ENCODE results near the gene PRTN3.
"Not testable (repeated sequence)": the region's sequence is repeated elsewhere in the genome, so short reads cannot be mapped to it uniquely, and the experiment has no call there.

Gene PRTN3

DNA sequence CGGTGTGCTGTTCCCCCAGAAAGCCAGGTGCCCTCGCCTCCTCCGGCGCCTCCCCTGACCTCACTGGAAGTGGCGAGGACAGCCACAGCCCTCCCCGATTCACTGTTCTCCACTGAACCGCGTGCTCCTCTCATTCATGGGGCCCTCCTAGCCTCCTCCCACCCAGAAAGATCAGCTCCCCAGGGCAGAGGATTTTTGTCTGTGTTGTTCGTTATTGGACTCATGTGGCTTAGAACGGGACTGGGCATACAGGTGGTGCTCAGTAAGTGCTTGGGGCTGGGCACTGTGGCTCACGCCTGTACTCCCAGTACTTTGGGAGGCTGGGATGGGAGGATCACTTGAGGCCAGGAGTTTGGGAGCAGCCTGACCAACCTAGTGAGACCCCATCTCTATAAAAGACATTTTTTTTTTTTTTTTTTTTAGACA lies 3.8 kb downstream of the PRTN3 start:
- no peaks in the 10 kb centered on the region for H3K36me3 Mint-ChIP-seq (ENCODE audit: low read depth)
- no peaks in the 10 kb centered on the region for H3K9me3 Mint-ChIP-seq
- H3K27me3 Mint-ChIP-seq, result peaks cover 29% of the 10 kb centered on the region
- no peak overlapping the region for H3K4me3 Mint-ChIP-seq
- peaks cover 3% of the 10 kb centered on the region for H3K4me1 Mint-ChIP-seq (ENCODE audit: low read depth)
- no peak overlapping the region for H3K27ac Mint-ChIP-seq

GRCh38 chr19:845707-846521 lies 5.1 kb downstream of the PRTN3 start:
- Mint-ChIP-seq H3K27me3 (peaks cover 36% of the 10 kb centered on the region), H3K9me3 (no peaks in the 10 kb centered on the region), H3K4me1 (ENCODE audit: low read depth) (peaks cover 3% of the 10 kb centered on the region), H3K4me3 (no peak overlapping the region), H3K27ac (no peak overlapping the region), H3K36me3 (ENCODE audit: low read depth) (no peaks in the 10 kb centered on the region)

- Mint-ChIP-seq H3K4me3 (no peak overlapping the region), H3K27ac (no peak overlapping the region), H3K4me1 (ENCODE audit: low read depth) (peaks cover 3% of the 10 kb centered on the region), H3K36me3 (ENCODE audit: low read depth) (no peaks in the 10 kb centered on the region), H3K9me3 (no peaks in the 10 kb centered on the region), H3K27me3 (peaks cover 31% of the 10 kb centered on the region)
Measured at GRCh38 chr19:848386-848921, 7.7 kb downstream of the PRTN3 start.

- peaks cover 31% of the 10 kb centered on the region for H3K27me3 Mint-ChIP-seq
- H3K27ac Mint-ChIP-seq; H3K9me3 Mint-ChIP-seq; H3K4me1 Mint-ChIP-seq (ENCODE audit: low read depth); H3K4me3 Mint-ChIP-seq; H3K36me3 Mint-ChIP-seq (ENCODE audit: low read depth): not testable (repeated sequence)
Measured at GRCh38 chr19:849195-849594, 8.4 kb downstream of the PRTN3 start.

GRCh38 chr19:850221-850978 lies 9.6 kb downstream of the PRTN3 start:
- Mint-ChIP-seq H3K4me1 (ENCODE audit: low read depth) (no peaks in the 10 kb centered on the region), H3K27ac (no peak overlapping the region), H3K36me3 (ENCODE audit: low read depth) (no peaks in the 10 kb centered on the region), H3K9me3 (no peaks in the 10 kb centered on the region), H3K27me3 (peaks cover 20% of the 10 kb centered on the region), H3K4me3 (no peak overlapping the region)

- Mint-ChIP-seq H3K9me3 (no peaks in the 10 kb centered on the region), H3K27ac (no peak overlapping the region), H3K4me1 (ENCODE audit: low read depth) (no peaks in the 10 kb centered on the region), H3K36me3 (ENCODE audit: low read depth) (no peaks in the 10 kb centered on the region), H3K4me3 (no peak overlapping the region), H3K27me3 (peaks cover 15% of the 10 kb centered on the region)
Measured at GRCh38 chr19:850979-851335, 10.2 kb downstream of the PRTN3 start.

GRCh38 chr19:852136-853013 lies 11.6 kb downstream of the PRTN3 start, which contains the start of gene ELANE:
Gene ELANE (plus strand): TSS chr19:852303. CDS start chr19:852329, 26 bp downstream.
- H3K9me3 Mint-ChIP-seq, result no peaks in the 10 kb centered on the region
- peaks cover 11% of the 10 kb centered on the region for H3K27me3 Mint-ChIP-seq
- H3K27ac Mint-ChIP-seq, result no peak within 1 kb of the TSS
- no peaks in the 10 kb centered on the region for H3K4me1 Mint-ChIP-seq (ENCODE audit: low read depth)
- no peaks in the 10 kb centered on the region for H3K36me3 Mint-ChIP-seq (ENCODE audit: low read depth)
- no peak within 1 kb of the TSS for H3K4me3 Mint-ChIP-seq

DNA sequence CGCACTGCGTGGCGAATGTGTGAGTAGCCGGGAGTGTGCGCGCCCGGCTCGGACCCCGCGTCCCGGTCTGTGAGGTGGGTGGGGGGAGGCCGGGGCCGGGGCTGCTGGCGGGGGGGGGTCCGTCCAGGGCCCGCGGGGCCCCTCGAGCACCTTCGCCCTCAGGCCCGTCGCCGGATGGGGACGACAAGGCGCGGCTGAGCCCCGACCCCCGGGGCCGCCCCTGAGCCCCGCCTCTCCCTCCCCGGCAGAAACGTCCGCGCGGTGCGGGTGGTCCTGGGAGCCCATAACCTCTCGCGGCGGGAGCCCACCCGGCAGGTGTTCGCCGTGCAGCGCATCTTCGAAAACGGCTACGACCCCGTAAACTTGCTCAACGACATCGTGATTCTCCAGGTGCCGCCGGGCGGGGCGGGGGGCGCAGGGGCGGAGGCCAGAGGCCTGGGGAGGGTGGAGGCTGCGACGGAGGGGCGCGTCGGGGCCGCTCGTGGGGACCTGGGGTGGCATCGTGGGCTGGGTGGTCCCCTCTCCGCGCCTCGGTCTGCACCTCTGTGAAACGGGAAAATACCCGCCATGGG lies 12.3 kb downstream of the PRTN3 start:
- no peaks in the 10 kb centered on the region for H3K9me3 Mint-ChIP-seq
- no peaks in the 10 kb centered on the region for H3K36me3 Mint-ChIP-seq (ENCODE audit: low read depth)
- peaks cover 11% of the 10 kb centered on the region for H3K27me3 Mint-ChIP-seq
- no peak overlapping the region for H3K4me3 Mint-ChIP-seq
- H3K4me1 Mint-ChIP-seq (ENCODE audit: low read depth), result no peaks in the 10 kb centered on the region
- H3K27ac Mint-ChIP-seq, result no peak overlapping the region

DNA sequence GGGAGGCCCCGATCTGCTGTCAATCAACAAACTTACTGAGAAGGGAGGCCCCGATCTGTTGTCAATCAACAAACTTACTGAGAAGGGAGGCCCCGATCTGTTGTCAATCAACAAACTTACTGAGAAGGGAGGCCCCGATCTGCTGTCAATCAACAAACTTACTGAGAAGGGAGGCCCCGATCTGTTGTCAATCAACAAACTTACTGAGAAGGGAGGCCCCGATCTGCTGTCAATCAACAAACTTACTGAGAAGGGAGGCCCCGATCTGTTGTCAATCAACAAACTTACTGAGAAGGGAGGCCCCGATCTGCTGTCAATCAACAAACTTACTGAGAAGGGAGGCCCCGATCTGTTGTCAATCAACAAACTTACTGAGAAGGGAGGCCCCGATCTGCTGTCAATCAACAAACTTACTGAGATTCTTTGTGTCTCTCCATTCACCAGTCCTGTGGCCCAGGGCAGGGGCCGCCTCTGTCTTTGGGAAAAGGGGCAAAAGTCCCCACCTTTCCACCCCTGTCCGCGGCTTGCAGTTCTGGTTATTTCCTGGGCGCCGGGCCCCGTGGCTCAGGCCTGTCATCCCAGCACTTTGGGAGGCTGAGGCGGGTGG lies 12.9 kb downstream of the PRTN3 start:
- not testable (repeated sequence) for H3K36me3 Mint-ChIP-seq (ENCODE audit: low read depth); H3K4me3 Mint-ChIP-seq; H3K9me3 Mint-ChIP-seq; H3K27ac Mint-ChIP-seq; H3K4me1 Mint-ChIP-seq (ENCODE audit: low read depth)
- peaks cover 17% of the 10 kb centered on the region for H3K27me3 Mint-ChIP-seq

DNA sequence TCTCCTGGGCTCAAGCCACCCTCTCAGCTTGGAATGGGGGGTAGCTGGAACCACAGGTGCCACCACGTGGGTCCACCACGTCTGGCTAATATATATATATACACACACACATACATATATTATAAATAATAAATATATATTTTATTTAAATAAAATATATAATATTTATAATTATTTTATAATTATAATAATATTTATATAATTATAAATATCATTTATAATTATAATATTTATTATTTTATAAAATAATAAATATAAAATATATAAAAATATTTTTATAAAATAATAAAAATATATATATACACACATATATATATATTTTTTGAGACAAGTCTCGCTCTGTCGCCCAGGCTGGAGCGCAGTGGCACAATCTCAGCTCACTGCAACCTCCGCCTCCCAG lies 13.8 kb downstream of the PRTN3 start:
- no peak overlapping the region for H3K4me3 Mint-ChIP-seq
- H3K4me1 Mint-ChIP-seq (ENCODE audit: low read depth), result no peaks in the 10 kb centered on the region
- peaks cover 14% of the 10 kb centered on the region for H3K27me3 Mint-ChIP-seq
- no peaks in the 10 kb centered on the region for H3K9me3 Mint-ChIP-seq
- no peak overlapping the region for H3K27ac Mint-ChIP-seq
- no peaks in the 10 kb centered on the region for H3K36me3 Mint-ChIP-seq (ENCODE audit: low read depth)

DNA sequence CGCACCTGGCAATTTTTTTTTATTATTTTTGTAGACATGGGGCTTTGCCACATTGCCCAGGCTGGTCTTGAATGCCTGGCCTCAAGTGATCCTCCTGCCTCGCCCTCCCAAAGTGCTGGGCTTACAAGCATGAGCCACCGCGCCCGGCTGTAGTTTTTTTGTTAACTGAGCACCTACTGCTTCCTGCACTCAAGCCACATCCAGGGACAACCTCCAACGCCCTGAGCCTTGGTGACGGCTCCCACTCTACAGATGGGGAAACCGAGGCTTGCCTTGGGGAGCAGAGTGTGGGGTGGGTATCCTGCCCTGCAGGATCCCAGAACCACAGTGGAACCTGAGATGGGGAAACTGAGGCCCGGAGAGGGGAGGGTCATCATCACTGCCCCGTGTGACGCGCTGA lies 14.3 kb downstream of the PRTN3 start:
- Mint-ChIP-seq H3K36me3 (ENCODE audit: low read depth) (no peaks in the 10 kb centered on the region), H3K27me3 (peaks cover 9% of the 10 kb centered on the region), H3K4me1 (ENCODE audit: low read depth) (no peaks in the 10 kb centered on the region), H3K4me3 (no peak overlapping the region), H3K9me3 (no peaks in the 10 kb centered on the region), H3K27ac (no peak overlapping the region)

DNA sequence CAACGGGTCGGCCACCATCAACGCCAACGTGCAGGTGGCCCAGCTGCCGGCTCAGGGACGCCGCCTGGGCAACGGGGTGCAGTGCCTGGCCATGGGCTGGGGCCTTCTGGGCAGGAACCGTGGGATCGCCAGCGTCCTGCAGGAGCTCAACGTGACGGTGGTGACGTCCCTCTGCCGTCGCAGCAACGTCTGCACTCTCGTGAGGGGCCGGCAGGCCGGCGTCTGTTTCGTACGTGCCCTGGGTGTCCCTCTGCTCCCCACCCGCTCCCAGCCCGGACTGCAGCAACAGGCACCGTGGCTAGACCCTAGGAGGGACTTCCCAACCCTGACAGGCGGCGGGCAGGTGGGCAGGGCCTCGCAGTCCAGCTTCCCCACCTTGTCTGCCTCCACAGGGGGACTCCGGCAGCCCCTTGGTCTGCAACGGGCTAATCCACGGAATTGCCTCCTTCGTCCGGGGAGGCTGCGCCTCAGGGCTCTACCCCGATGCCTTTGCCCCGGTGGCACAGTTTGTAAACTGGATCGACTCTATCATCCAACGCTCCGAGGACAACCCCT lies 14.8 kb downstream of the PRTN3 start:
- Mint-ChIP-seq H3K36me3 (ENCODE audit: low read depth) (no peaks in the 10 kb centered on the region), H3K9me3 (no peaks in the 10 kb centered on the region), H3K27me3 (peaks cover 7% of the 10 kb centered on the region), H3K27ac (no peak overlapping the region), H3K4me1 (ENCODE audit: low read depth) (no peaks in the 10 kb centered on the region), H3K4me3 (no peak overlapping the region)

GRCh38 chr19:858284-858683 lies 17.5 kb downstream of the PRTN3 start:
- no peaks in the 10 kb centered on the region for H3K36me3 Mint-ChIP-seq (ENCODE audit: low read depth)
- H3K9me3 Mint-ChIP-seq, result no peaks in the 10 kb centered on the region
- no peak overlapping the region for H3K4me3 Mint-ChIP-seq
- H3K27me3 Mint-ChIP-seq, result peaks cover 7% of the 10 kb centered on the region
- no peak overlapping the region for H3K27ac Mint-ChIP-seq
- H3K4me1 Mint-ChIP-seq (ENCODE audit: low read depth), result peaks cover 7% of the 10 kb centered on the region

Measured in stimulated activated naive CD8-positive, alpha-beta T cell treated with anti-CD3 and anti-CD28 coated beads, Interleukin-15, Interleukin-2, amounts not matched to agents 100 ng/mL and 50 ng/mL, for 24 hours (primary cell).